ENCODE results near the gene SMIM1.

- TF ChIP-seq POLR2A (IDR thresholded peaks at IDR 0.05) (no peak), CTCF (IDR thresholded peaks at IDR 0.05) (no peak)
These were observed 44.4 kb upstream of the SMIM1 start for GRCh38 chr1:3727825-3728776.

Measured in right lobe of liver (tissue), 4 donors.